DOHH2 (cell line): ENCODE measurements around the gene THRB.

Experiments
- EZH2phosphoT487 ChIP-seq: fragments of 200-600 bp; sonication (generic); IDR thresholded peaks from 2 replicates; pipeline ENCODE4 v1.6.1; 2017; ENCODE audit warnings: borderline replicate concordance, mild to moderate bottlenecking, antibody characterized with exemption, low read length, moderate library complexity, mixed read lengths
- TF ChIP-seq, protein P1 (sequence below): fragments of 200-600 bp; sonication (generic); IDR thresholded peaks from one replicate; pipeline ENCODE4 v1.5.1; 2014; ENCODE audit warnings: antibody characterized with exemption, mild to moderate bottlenecking, low read depth, low read length; ENCODE audit not compliant: poor library complexity, severe bottlenecking

DNA sequence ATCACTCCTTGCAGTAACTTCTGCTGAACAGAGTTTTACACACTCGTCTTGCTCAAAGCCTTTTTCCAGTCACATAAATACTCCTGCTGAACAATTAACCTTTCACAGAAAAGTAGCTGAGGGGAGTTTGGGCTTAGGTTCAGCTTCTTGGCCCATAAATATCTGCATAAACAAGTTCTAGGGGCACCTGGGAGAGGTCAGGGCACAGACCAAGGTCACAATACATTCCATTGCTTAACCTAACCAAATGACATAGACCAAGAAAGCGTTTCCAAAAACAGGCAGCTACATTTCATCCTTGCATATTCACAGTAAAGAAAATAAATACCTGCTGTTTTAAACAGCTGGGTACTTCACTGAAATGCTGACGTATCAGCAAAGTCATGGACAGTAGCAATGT, 101.3 kb downstream of the THRB start:
- TF ChIP-seq, protein P1, sequence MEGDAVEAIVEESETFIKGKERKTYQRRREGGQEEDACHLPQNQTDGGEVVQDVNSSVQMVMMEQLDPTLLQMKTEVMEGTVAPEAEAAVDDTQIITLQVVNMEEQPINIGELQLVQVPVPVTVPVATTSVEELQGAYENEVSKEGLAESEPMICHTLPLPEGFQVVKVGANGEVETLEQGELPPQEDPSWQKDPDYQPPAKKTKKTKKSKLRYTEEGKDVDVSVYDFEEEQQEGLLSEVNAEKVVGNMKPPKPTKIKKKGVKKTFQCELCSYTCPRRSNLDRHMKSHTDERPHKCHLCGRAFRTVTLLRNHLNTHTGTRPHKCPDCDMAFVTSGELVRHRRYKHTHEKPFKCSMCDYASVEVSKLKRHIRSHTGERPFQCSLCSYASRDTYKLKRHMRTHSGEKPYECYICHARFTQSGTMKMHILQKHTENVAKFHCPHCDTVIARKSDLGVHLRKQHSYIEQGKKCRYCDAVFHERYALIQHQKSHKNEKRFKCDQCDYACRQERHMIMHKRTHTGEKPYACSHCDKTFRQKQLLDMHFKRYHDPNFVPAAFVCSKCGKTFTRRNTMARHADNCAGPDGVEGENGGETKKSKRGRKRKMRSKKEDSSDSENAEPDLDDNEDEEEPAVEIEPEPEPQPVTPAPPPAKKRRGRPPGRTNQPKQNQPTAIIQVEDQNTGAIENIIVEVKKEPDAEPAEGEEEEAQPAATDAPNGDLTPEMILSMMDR, result no peak
- TF ChIP-seq EZH2phosphoT487, result no peak
